Mucosa of rectum (tissue), 2 donors: ENCODE data around the gene RTTN.
"Not testable (repeated sequence)": the region's sequence is repeated elsewhere in the genome, so short reads cannot be mapped to it uniquely, and the experiment has no call there.

ENCODE experiments used
- H3K27ac ChIP-seq, 2 donors: one replicate each; pipeline ENCODE4 v1.7.0; 2013; ENCODE audit warnings: inconsistent platforms in 2 of 2, low read depth in 2 of 2, low read length in 2 of 2
- H3K27me3 ChIP-seq, 2 donors: one replicate each; pipeline ENCODE4 v1.7.0; 2013; ENCODE audit warnings: low read length in 2 of 2; ENCODE audit not compliant: control insufficient read depth in 2 of 2, insufficient read depth in 2 of 2
- H3K36me3 ChIP-seq, 2 donors: one replicate each; pipeline ENCODE4 v1.7.0; 2013; ENCODE audit warnings: low read length in 2 of 2; ENCODE audit not compliant: control insufficient read depth in 2 of 2, insufficient read depth in 2 of 2
- H3K4me1 ChIP-seq, 2 donors: one replicate each; pipeline ENCODE4 v1.7.0; 2013; ENCODE audit warnings: low read length in 2 of 2, mild to moderate bottlenecking in 1 of 2; ENCODE audit not compliant: control insufficient read depth in 2 of 2, insufficient read depth in 2 of 2
- H3K4me3 ChIP-seq, 2 donors: one replicate each; pipeline ENCODE4 v1.7.0; 2013; ENCODE audit warnings: low read length in 2 of 2
- H3K9ac ChIP-seq, 2 donors: one replicate each; pipeline ENCODE4 v1.7.0; 2013; ENCODE audit warnings: low read length in 2 of 2, low read depth in 1 of 2, mild to moderate bottlenecking in 1 of 2
- H3K9me3 ChIP-seq, 2 donors: one replicate each; pipeline ENCODE4 v1.7.0; 2013; ENCODE audit warnings: low read length in 2 of 2; ENCODE audit not compliant: control insufficient read depth in 2 of 2
- donor health status: healthy.
- donor health status: Normal muscosa, but diverticular disease.

Gene RTTN

DNA sequence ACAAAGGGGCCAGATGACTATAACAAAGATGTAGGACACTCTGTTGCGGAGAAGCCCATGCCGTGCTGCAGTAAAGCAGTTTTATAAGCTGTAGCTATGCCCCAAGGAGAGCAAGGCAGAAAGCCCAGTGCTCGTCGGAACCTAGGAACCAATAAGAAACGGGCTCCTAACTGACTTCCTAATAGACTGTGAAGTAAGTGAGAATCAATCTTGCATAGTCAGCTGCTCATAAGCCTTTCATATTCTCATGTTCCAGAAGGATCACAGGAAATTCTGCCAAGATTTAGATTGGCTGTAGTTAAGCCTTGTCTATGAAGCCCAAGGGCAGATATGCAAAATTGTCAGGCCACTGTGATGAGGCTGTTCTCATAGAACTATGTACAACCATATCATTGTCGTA is 98.4 kb downstream of the RTTN start:
- Histone ChIP-seq H3K9me3 (no peaks in the 10 kb centered on the region), H3K36me3 (peaks cover 9 to 19% of the 10 kb centered on the region in 2 donors), H3K9ac (no peak overlapping the region), H3K4me1 (no peaks in the 10 kb centered on the region), H3K27me3 (no peaks in the 10 kb centered on the region), H3K27ac (no peak overlapping the region), H3K4me3 (no peak overlapping the region)

DNA sequence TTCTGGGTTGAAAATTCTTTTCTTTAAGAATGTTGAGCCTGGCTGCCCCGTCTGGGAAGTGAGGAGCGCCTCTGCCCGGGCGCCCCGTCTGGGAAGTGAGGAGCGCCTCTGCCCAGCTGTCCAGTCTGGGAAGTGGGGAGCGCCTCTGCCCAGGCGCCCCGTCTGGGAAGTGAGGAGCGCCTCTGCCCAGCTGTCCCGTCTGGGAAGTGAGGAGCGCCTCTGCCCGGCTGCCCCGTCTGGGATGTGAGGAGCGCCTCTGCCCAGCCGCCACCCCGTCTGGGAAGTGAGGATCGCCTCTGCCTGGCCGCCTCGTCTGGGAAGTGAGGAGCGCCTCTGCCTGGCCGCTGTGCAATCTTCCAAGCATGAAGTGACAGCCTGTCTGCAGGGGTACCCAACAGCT is 102.6 kb downstream of the RTTN start:
- not testable (repeated sequence) for H3K27me3 ChIP-seq, H3K9me3 ChIP-seq, H3K4me1 ChIP-seq, H3K27ac ChIP-seq, H3K4me3 ChIP-seq, H3K9ac ChIP-seq
- peaks cover 9 to 12% of the 10 kb centered on the region in 2 donors for H3K36me3 ChIP-seq

DNA sequence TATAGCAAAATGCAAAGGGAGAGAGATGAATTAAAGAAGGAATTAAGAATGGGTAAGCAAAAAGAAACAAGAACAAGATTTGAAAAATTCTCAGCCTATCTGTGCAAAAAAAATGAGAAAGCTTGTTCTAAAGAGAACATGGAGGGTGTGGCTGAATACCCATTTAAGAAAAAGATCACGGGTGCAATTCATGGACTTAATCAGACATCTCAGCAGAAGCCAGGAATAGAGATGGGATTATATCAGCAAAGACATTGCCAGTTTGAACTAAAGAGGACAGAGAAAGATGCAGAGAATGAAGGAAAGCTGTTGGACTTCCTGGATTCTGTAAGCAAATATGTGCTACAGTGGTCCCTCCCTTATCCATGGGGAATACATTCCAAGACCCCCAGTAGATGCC is 115.6 kb downstream of the RTTN start:
- no peak overlapping the region for H3K27ac ChIP-seq
- no peaks in the 10 kb centered on the region for H3K4me1 ChIP-seq

DNA sequence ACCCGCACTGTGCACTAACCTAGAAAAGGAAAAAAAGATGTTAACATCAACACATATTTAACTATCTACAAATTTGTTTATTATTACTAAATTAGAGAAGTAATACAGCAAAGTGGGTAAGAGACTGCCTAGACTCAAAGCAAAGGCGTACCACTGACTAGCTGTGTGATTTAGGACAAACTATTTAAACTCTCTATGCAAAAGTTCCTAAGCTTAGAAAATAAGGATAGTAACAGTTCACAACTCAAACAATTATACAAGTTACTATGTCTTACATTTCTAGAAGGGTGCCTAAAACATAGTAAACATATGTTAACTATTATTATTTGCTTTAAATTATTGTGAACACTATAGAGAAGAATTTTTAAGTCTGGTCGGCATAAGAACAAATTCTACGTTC is 119.4 kb downstream of the RTTN start:
- Histone ChIP-seq H3K9ac (no peak overlapping the region), H3K4me3 (no peak overlapping the region), H3K27ac (no peak overlapping the region), H3K4me1 (no peaks in the 10 kb centered on the region), H3K36me3 (peaks cover 0 to 3% of the 10 kb centered on the region in 2 donors), H3K27me3 (no peaks in the 10 kb centered on the region), H3K9me3 (no peaks in the 10 kb centered on the region)

More for the DNA sequence above, 115.6 kb downstream of the RTTN start:
- peaks cover 0 to 3% of the 10 kb centered on the region in 2 donors for H3K36me3 ChIP-seq
- no peak overlapping the region for H3K9ac ChIP-seq
- no peaks in the 10 kb centered on the region for H3K9me3 ChIP-seq
- no peak overlapping the region for H3K4me3 ChIP-seq
- H3K27me3 ChIP-seq = no peaks in the 10 kb centered on the region

DNA sequence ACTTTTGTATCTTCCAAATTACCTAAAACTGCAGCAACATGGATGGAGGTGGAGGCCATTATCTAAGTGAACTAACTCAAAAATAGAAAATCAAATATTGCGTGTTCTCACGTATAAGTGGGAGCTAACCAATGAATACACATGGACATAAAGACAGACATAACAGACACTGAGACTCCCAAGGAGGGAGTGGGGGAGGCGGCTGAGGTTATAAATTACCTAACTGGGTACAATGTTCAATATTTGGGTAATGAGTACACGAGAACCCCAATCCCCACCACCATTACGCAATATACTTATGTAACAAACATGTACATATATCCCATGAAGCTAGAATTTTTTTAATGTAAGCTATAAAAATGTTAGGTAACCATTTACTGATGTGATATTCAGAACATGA is 119.8 kb downstream of the RTTN start:
- H3K9ac ChIP-seq = no peak overlapping the region
- H3K4me3 ChIP-seq = no peak overlapping the region
- no peaks in the 10 kb centered on the region for H3K27me3 ChIP-seq
- no peak overlapping the region for H3K27ac ChIP-seq
- no peaks in the 10 kb centered on the region for H3K9me3 ChIP-seq
- H3K4me1 ChIP-seq = no peaks in the 10 kb centered on the region
- peaks cover 0 to 3% of the 10 kb centered on the region in 2 donors for H3K36me3 ChIP-seq

DNA sequence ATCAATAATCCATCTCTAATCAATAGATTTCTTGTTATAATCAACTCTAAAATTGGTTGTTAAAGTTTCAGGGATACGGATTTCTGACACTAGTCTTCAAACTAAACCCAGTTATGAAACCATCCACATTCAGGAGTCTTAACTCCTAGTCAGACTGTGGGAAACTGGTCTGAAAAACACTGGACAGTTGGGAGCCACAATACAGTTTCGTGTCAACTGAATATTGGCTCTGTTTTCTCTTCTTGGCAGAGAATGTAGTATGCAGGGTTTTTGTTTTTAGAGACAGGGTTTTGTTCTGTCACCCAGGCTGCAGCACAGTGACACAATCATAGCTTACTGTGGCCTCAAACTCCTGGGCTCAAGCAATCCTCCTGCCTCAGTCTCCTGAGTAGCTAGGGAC is 123.1 kb downstream of the RTTN start:
- no peaks in the 10 kb centered on the region for H3K4me1 ChIP-seq
- no peak overlapping the region for H3K4me3 ChIP-seq
- no peaks in the 10 kb centered on the region for H3K27me3 ChIP-seq
- no peak overlapping the region for H3K27ac ChIP-seq
- no peaks in the 10 kb centered on the region for H3K9me3 ChIP-seq
- H3K9ac ChIP-seq = no peak overlapping the region
- no peaks in the 10 kb centered on the region for H3K36me3 ChIP-seq

DNA sequence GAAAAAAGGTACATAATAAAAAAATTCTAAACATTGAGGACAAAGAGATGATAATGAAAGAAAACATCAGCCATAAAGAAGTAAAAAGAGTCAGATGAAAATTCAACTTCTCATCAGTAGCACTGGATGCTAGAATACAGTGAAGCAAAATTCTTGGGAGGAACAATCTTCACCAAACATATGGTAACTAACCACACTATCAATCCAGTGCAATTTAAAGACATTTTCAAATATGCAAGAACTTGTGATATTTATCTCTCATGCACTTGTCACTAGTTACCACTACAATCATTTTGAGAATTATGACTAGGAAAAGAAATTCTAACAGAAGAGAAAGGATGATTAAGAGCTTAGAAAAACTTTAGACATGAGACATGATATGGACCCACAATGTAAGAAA is 127.4 kb downstream of the RTTN start:
- H3K27ac ChIP-seq = no peak overlapping the region

DNA sequence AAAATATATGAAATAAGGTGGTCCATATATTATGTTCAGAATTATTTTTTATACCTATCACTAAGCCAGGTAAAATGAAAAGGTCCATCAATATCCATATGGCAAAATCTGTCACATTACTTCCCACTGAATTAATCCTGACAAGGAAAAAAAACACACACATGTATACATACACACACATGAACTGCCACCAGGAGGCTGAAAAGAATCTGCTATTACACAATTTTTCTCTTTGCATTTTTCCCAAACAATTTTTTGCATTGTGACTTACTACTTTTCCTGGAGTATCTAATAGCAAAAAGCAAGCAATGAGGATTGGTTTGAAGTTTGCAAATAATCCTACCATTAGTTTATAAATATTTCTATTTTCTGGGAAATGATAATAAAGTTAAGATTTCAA is 129.6 kb downstream of the RTTN start:
- H3K4me1 ChIP-seq = no peaks in the 10 kb centered on the region
- H3K9me3 ChIP-seq = no peaks in the 10 kb centered on the region
- H3K36me3 ChIP-seq = peaks cover 0 to 3% of the 10 kb centered on the region in 2 donors
- H3K4me3 ChIP-seq = no peak overlapping the region
- H3K27me3 ChIP-seq = no peaks in the 10 kb centered on the region
- no peak overlapping the region for H3K9ac ChIP-seq
- no peak overlapping the region for H3K27ac ChIP-seq

More for the DNA sequence above, 127.4 kb downstream of the RTTN start:
- H3K9ac ChIP-seq = no peak overlapping the region
- no peaks in the 10 kb centered on the region for H3K4me1 ChIP-seq
- peaks cover 0 to 3% of the 10 kb centered on the region in 2 donors for H3K36me3 ChIP-seq
- H3K9me3 ChIP-seq = no peaks in the 10 kb centered on the region
- no peak overlapping the region for H3K4me3 ChIP-seq
- no peaks in the 10 kb centered on the region for H3K27me3 ChIP-seq

DNA sequence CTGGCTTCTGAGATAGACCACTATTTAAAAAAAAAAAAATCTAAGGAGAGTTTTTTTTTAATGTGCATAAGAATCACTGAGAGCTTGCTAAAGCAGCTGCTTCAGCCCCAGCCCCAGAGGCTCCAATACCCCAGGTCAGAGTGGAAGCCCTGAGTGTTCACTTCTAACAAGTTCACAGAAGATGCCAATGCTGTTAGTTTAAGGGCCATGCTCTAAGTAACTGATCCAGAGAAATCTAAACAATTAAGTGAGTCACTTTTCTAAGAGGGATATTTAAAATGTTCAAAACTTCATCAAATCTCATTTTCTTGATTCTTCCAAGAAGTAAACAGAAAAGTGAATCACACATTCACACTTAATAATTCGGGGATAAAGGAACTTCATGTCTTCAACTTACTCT is 131.4 kb downstream of the RTTN start:
- Histone ChIP-seq H3K27ac (no peak overlapping the region), H3K4me1 (no peaks in the 10 kb centered on the region), H3K27me3 (no peaks in the 10 kb centered on the region), H3K4me3 (no peak overlapping the region), H3K9me3 (no peaks in the 10 kb centered on the region), H3K9ac (no peak overlapping the region), H3K36me3 (peaks cover 0 to 3% of the 10 kb centered on the region in 2 donors)

DNA sequence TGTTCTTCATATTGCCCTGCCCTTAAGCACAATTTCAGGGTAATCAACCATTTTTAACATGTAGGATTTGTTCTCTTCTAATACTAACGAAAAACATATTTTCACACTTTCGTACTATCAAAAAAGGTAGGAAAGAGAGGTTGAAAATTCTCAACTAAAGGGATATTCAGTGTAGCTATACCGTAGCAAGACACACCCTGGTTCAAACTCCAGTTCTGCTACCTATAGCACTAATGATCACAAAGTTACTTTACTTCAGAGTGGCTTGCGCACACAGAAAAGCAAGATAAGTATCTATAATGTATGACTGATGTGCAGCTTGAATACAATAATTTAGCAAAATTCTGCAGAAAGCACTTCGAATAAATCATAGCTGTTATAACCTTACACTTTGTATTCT is 132.1 kb downstream of the RTTN start:
- no peaks in the 10 kb centered on the region for H3K27me3 ChIP-seq
- no peaks in the 10 kb centered on the region for H3K9me3 ChIP-seq

DNA sequence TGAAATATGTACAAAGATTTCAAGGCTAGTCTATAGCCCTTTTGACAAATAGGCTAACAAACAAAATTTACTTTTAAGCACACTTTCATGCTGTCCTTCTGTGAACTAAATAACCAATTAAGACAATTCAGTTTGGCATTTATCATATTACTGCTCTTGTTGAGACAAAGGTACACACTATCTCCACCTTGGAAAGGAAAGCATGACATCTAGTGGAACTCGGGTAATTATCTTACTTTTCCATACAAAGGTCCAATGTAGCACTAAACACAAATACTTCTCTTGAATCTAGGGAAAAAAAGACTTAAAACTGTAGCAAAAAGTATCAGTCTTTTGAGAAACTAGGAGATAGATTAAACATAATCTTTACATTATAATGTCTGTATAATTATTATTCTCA is 132.8 kb downstream of the RTTN start:
- H3K4me3 ChIP-seq = no peak overlapping the region
- no peaks in the 10 kb centered on the region for H3K27me3 ChIP-seq
- no peaks in the 10 kb centered on the region for H3K4me1 ChIP-seq
- no peaks in the 10 kb centered on the region for H3K9me3 ChIP-seq
- H3K9ac ChIP-seq = no peak overlapping the region
- no peak overlapping the region for H3K27ac ChIP-seq
- H3K36me3 ChIP-seq = peaks cover 3% of the 10 kb centered on the region in 2 donors

More for the DNA sequence above, 132.1 kb downstream of the RTTN start:
- Histone ChIP-seq H3K36me3 (peaks cover 2 to 3% of the 10 kb centered on the region in 2 donors), H3K27ac (no peak overlapping the region), H3K4me1 (no peaks in the 10 kb centered on the region), H3K4me3 (no peak overlapping the region), H3K9ac (no peak overlapping the region)
